IPS-20b (cell line): Measurements from ENCODE around the gene ATXN8OS.
"Not testable (repeated sequence)": the region's sequence is repeated elsewhere in the genome, so short reads cannot be mapped to it uniquely, and the experiment has no call there.

ENCODE experiments used
- H3K27ac ChIP-seq: one replicate; pipeline ENCODE4 v1.5.1; 2013; ENCODE audit warnings: low read length
- H3K27me3 ChIP-seq: 2 replicates; pipeline ENCODE4 v1.6.1; 2013; ENCODE audit warnings: mild to moderate bottlenecking, low read length, inconsistent platforms; ENCODE audit not compliant: insufficient read depth
- H3K36me3 ChIP-seq: 2 replicates; pipeline ENCODE4 v1.6.1; 2013; ENCODE audit warnings: low read depth, mild to moderate bottlenecking, inconsistent platforms, low read length, moderate library complexity; ENCODE audit not compliant: insufficient read depth
- H3K4me1 ChIP-seq: 2 replicates; pipeline ENCODE4 v1.6.1; 2013; ENCODE audit warnings: mild to moderate bottlenecking, control low read depth, inconsistent platforms, low read length, moderate library complexity; ENCODE audit not compliant: insufficient read depth
- H3K4me3 ChIP-seq: 2 replicates; pipeline ENCODE4 v1.5.1; 2013; ENCODE audit warnings: mild to moderate bottlenecking, low read length, inconsistent platforms
- H3K9ac ChIP-seq: 2 replicates; pipeline ENCODE4 v1.6.1; 2013; ENCODE audit warnings: low read depth, mild to moderate bottlenecking, inconsistent platforms, low read length, moderate library complexity
- H3K9me3 ChIP-seq: 2 replicates; pipeline ENCODE4 v1.6.1; 2013; ENCODE audit warnings: mild to moderate bottlenecking, low read depth, low read length, inconsistent platforms; ENCODE audit not compliant: insufficient read depth

Gene ATXN8OS

GRCh38 chr13:70128098-70128497 lies 20.5 kb downstream of the ATXN8OS start:
- Histone ChIP-seq H3K27me3 (no peaks in the 10 kb centered on the region), H3K9ac (no peak overlapping the region), H3K27ac (no peak overlapping the region), H3K4me3 (no peak overlapping the region), H3K4me1 (no peaks in the 10 kb centered on the region), H3K9me3 (no peaks in the 10 kb centered on the region), H3K36me3 (no peaks in the 10 kb centered on the region)

GRCh38 chr13:70142658-70143057 lies 35.0 kb downstream of the ATXN8OS start:
- H3K27ac ChIP-seq, H3K4me3 ChIP-seq, H3K9ac ChIP-seq, H3K36me3 ChIP-seq, H3K9me3 ChIP-seq, H3K4me1 ChIP-seq, H3K27me3 ChIP-seq: not testable (repeated sequence)

GRCh38 chr13:70162141-70162540 lies 54.5 kb downstream of the ATXN8OS start:
- no peak overlapping the region for H3K4me3 ChIP-seq

GRCh38 chr13:70170689-70171088 lies 63.1 kb downstream of the ATXN8OS start:
- Histone ChIP-seq H3K4me1 (no peaks in the 10 kb centered on the region), H3K9ac (no peak overlapping the region), H3K27me3 (no peaks in the 10 kb centered on the region), H3K27ac (no peak overlapping the region), H3K36me3 (no peaks in the 10 kb centered on the region), H3K9me3 (no peaks in the 10 kb centered on the region), H3K4me3 (no peak overlapping the region)

More at GRCh38 chr13:70162141-70162540, 54.5 kb downstream of the ATXN8OS start:
- no peaks in the 10 kb centered on the region for H3K27me3 ChIP-seq
- H3K36me3 ChIP-seq: no peaks in the 10 kb centered on the region
- H3K4me1 ChIP-seq: no peaks in the 10 kb centered on the region
- no peak overlapping the region for H3K27ac ChIP-seq
- no peak overlapping the region for H3K9ac ChIP-seq
- H3K9me3 ChIP-seq: no peaks in the 10 kb centered on the region

GRCh38 chr13:70171151-70171550 lies 63.5 kb downstream of the ATXN8OS start:
- Histone ChIP-seq H3K9me3 (no peaks in the 10 kb centered on the region), H3K9ac (no peak overlapping the region), H3K27me3 (no peaks in the 10 kb centered on the region), H3K36me3 (no peaks in the 10 kb centered on the region), H3K27ac (no peak overlapping the region), H3K4me3 (no peak overlapping the region), H3K4me1 (no peaks in the 10 kb centered on the region)

GRCh38 chr13:70172946-70173597 lies 65.4 kb downstream of the ATXN8OS start:
- Histone ChIP-seq H3K4me3 (no peak overlapping the region), H3K9ac (no peak overlapping the region), H3K27ac (no peak overlapping the region)

GRCh38 chr13:70173598-70173959 lies 66.0 kb downstream of the ATXN8OS start:
- Histone ChIP-seq H3K4me1 (no peaks in the 10 kb centered on the region), H3K9me3 (no peaks in the 10 kb centered on the region), H3K27me3 (no peaks in the 10 kb centered on the region), H3K9ac (no peak overlapping the region), H3K27ac (no peak overlapping the region), H3K4me3 (no peak overlapping the region), H3K36me3 (no peaks in the 10 kb centered on the region)

More at GRCh38 chr13:70172946-70173597, 65.4 kb downstream of the ATXN8OS start:
- H3K27me3 ChIP-seq: no peaks in the 10 kb centered on the region
- H3K4me1 ChIP-seq: no peaks in the 10 kb centered on the region
- no peaks in the 10 kb centered on the region for H3K9me3 ChIP-seq
- H3K36me3 ChIP-seq: no peaks in the 10 kb centered on the region

- Histone ChIP-seq H3K27ac (no peak overlapping the region), H3K4me3 (no peak overlapping the region), H3K36me3 (no peaks in the 10 kb centered on the region), H3K4me1 (no peaks in the 10 kb centered on the region), H3K9ac (no peak overlapping the region), H3K27me3 (no peaks in the 10 kb centered on the region), H3K9me3 (no peaks in the 10 kb centered on the region)
Measured at GRCh38 chr13:70178346-70178745, 70.7 kb downstream of the ATXN8OS start.
